A549 (cell line): ENCODE data around the gene PRR29.

Experiments
- POLR2A ChIP-seq: IDR thresholded peaks from 2 replicates; pipeline ENCODE4 v1.6.1; 2012; ENCODE audit warnings: mild to moderate bottlenecking, low read length
- TF ChIP-seq, protein P1 (sequence below): fragments of 450-650 bp; IDR thresholded peaks from 2 replicates; pipeline ENCODE4 v1.6.1; 2014; ENCODE audit warnings: antibody characterized with exemption

DNA sequence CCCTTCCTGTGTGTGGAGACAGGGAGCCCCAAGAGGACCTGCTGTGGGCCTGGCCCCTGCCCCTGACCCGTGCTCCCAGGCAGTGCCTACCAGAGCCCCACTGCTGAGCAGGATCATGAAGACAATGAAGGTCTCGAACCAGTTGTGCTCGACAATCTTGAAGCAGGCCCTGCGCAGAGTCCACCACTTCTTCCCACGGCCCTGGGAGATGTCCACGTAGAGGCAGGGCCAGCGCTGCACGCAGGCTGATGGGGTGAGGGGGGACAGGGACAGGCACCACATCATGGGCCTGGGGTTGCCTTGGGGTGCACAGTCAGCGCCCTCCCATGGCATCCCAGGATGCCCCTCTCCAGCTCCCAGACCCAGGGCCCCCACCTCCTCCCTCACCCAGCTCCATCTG is 49.6 kb upstream of the PRR29 start:
- no peak for TF ChIP-seq POLR2A
- TF ChIP-seq, protein P1, sequence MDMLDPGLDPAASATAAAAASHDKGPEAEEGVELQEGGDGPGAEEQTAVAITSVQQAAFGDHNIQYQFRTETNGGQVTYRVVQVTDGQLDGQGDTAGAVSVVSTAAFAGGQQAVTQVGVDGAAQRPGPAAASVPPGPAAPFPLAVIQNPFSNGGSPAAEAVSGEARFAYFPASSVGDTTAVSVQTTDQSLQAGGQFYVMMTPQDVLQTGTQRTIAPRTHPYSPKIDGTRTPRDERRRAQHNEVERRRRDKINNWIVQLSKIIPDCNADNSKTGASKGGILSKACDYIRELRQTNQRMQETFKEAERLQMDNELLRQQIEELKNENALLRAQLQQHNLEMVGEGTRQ: no peak
